ENCODE results near the gene PROP1.

DNA sequence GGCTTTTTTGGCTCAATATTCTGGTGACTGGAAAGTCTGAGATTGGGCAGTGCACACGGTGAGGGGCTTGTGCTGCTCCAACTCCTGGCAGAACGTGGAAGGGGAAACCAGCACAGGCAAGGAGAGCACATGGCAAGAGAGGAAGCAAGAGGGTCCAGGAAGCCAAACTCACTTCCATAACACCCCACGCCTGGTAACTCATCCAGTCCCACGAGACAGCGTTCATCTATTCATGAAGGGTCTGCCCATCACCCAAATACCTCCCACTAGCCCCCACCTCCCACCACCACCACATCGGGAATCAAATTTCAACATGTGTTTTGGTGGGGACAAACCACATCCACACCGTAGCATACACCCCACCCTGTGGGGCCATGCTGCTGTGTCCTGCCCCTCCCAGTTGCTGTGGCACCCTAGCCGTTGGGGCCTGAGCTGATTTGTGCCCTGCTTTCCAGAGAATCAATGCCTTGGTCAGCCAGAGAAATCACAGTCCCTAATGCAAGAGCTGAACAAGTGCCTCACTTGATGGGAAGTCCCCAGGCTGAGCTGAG lies 27.3 kb downstream of the PROP1 start:
- TF ChIP-seq, protein P1, sequence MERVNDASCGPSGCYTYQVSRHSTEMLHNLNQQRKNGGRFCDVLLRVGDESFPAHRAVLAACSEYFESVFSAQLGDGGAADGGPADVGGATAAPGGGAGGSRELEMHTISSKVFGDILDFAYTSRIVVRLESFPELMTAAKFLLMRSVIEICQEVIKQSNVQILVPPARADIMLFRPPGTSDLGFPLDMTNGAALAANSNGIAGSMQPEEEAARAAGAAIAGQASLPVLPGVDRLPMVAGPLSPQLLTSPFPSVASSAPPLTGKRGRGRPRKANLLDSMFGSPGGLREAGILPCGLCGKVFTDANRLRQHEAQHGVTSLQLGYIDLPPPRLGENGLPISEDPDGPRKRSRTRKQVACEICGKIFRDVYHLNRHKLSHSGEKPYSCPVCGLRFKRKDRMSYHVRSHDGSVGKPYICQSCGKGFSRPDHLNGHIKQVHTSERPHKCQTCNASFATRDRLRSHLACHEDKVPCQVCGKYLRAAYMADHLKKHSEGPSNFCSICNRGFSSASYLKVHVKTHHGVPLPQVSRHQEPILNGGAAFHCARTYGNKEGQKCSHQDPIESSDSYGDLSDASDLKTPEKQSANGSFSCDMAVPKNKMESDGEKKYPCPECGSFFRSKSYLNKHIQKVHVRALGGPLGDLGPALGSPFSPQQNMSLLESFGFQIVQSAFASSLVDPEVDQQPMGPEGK (CRISPR knock-in tag; IDR thresholded peaks at IDR 0.05; ENCODE audit: borderline replicate concordance): no peak
- TF ChIP-seq ARNTL (CRISPR knock-in tag; IDR thresholded peaks at IDR 0.05; ENCODE audit: borderline replicate concordance, low read depth) (no peak), SNAI2 (CRISPR knock-in tag; IDR thresholded peaks at IDR 0.05) (no peak), BACH2 (CRISPR knock-in tag; IDR thresholded peaks at IDR 0.05; ENCODE audit: borderline replicate concordance) (no peak)

Data from SK-N-SH treated with all-trans-retinoic acid at 6 μM for 48 hours (cell line).